Stimulated activated memory B cell treated with anti-CD40 and anti-IgM and Interleukin-4, amounts not matched to agents 10 μg/mL and 1 μg/mL and 100 μg/mL, for 72 hours (primary cell): ENCODE data around the gene HS1BP3.

Experiments
- ATAC-seq: fragments of 150-1000 bp; cut with Tn5 transposase; 2 replicates; pipeline ENCODE4 v1.10.0; 2021
- H3K27ac Mint-ChIP-seq: one replicate; pipeline ENCODE4 v1.8.0; 2022; ENCODE audit warnings: mild to moderate bottlenecking, mixed read lengths
- H3K27me3 Mint-ChIP-seq: one replicate; pipeline ENCODE4 v1.8.0; 2022; ENCODE audit warnings: mixed read lengths
- H3K36me3 Mint-ChIP-seq: one replicate; pipeline ENCODE4 v1.8.0; 2022; ENCODE audit warnings: mixed read lengths
- H3K4me1 Mint-ChIP-seq: one replicate; pipeline ENCODE4 v1.8.0; 2022; ENCODE audit warnings: mixed read lengths
- H3K4me3 Mint-ChIP-seq: one replicate; pipeline ENCODE4 v1.8.0; 2022; ENCODE audit warnings: mild to moderate bottlenecking, moderate library complexity, mixed read lengths
- H3K9me3 Mint-ChIP-seq: one replicate; pipeline ENCODE4 v1.8.0; 2022; ENCODE audit warnings: mixed read lengths

The HS1BP3 gene

GRCh38 chr2:20625491-20626391, 25.2 kb downstream of the HS1BP3 start:
- Mint-ChIP-seq H3K27ac (no peak overlapping the region), H3K4me3 (no peak overlapping the region), H3K9me3 (no peaks in the 10 kb centered on the region), H3K4me1 (no peaks in the 10 kb centered on the region), H3K27me3 (no peaks in the 10 kb centered on the region), H3K36me3 (peaks cover 71% of the 10 kb centered on the region)
- ATAC-seq: no peak

GRCh38 chr2:20624884-20625485, 25.9 kb downstream of the HS1BP3 start:
- H3K27ac Mint-ChIP-seq: no peak overlapping the region
- no peak for ATAC-seq
- H3K4me3 Mint-ChIP-seq: no peak overlapping the region
- no peaks in the 10 kb centered on the region for H3K4me1 Mint-ChIP-seq
- no peaks in the 10 kb centered on the region for H3K27me3 Mint-ChIP-seq
- H3K36me3 Mint-ChIP-seq: peaks cover 73% of the 10 kb centered on the region
- no peaks in the 10 kb centered on the region for H3K9me3 Mint-ChIP-seq

- no peaks in the 10 kb centered on the region for H3K4me1 Mint-ChIP-seq
- no peak overlapping the region for H3K4me3 Mint-ChIP-seq
- H3K27me3 Mint-ChIP-seq: no peaks in the 10 kb centered on the region
- H3K27ac Mint-ChIP-seq: no peak overlapping the region
- no peak for ATAC-seq
- H3K36me3 Mint-ChIP-seq: peaks cover 73% of the 10 kb centered on the region
- H3K9me3 Mint-ChIP-seq: no peaks in the 10 kb centered on the region
These were observed 26.6 kb downstream of the HS1BP3 start for GRCh38 chr2:20624156-20624883.

- Mint-ChIP-seq H3K27me3 (no peaks in the 10 kb centered on the region), H3K9me3 (no peaks in the 10 kb centered on the region)
These were observed 27.1 kb downstream of the HS1BP3 start for GRCh38 chr2:20623741-20624155.

GRCh38 chr2:20623241-20623640, 27.7 kb downstream of the HS1BP3 start:
- Mint-ChIP-seq H3K27me3 (no peaks in the 10 kb centered on the region), H3K9me3 (no peaks in the 10 kb centered on the region), H3K4me3 (no peak overlapping the region), H3K27ac (no peak overlapping the region), H3K36me3 (peaks cover 65% of the 10 kb centered on the region), H3K4me1 (no peaks in the 10 kb centered on the region)
- no peak for ATAC-seq

More at GRCh38 chr2:20623741-20624155, 27.1 kb downstream of the HS1BP3 start:
- no peak for ATAC-seq
- Mint-ChIP-seq H3K36me3 (peaks cover 70% of the 10 kb centered on the region), H3K27ac (no peak overlapping the region), H3K4me3 (no peak overlapping the region), H3K4me1 (no peaks in the 10 kb centered on the region)

GRCh38 chr2:20622731-20623130, 28.2 kb downstream of the HS1BP3 start:
- no peaks in the 10 kb centered on the region for H3K27me3 Mint-ChIP-seq
- H3K4me1 Mint-ChIP-seq: no peaks in the 10 kb centered on the region
- H3K36me3 Mint-ChIP-seq: peaks cover 69% of the 10 kb centered on the region
- no peak overlapping the region for H3K4me3 Mint-ChIP-seq
- ATAC-seq: no peak
- H3K27ac Mint-ChIP-seq: no peak overlapping the region
- no peaks in the 10 kb centered on the region for H3K9me3 Mint-ChIP-seq

- peaks cover 73% of the 10 kb centered on the region for H3K36me3 Mint-ChIP-seq
- ATAC-seq: no peak
- no peaks in the 10 kb centered on the region for H3K9me3 Mint-ChIP-seq
- no peaks in the 10 kb centered on the region for H3K4me1 Mint-ChIP-seq
- H3K4me3 Mint-ChIP-seq: no peak overlapping the region
- no peak overlapping the region for H3K27ac Mint-ChIP-seq
- H3K27me3 Mint-ChIP-seq: no peaks in the 10 kb centered on the region
These were observed 28.6 kb downstream of the HS1BP3 start for GRCh38 chr2:20622296-20622686.

- no peak overlapping the region for H3K27ac Mint-ChIP-seq
- ATAC-seq: no peak
- peaks cover 73% of the 10 kb centered on the region for H3K36me3 Mint-ChIP-seq
These were observed 29.3 kb downstream of the HS1BP3 start for GRCh38 chr2:20621366-20622295.

GRCh38 chr2:20620696-20621365, 30.1 kb downstream of the HS1BP3 start:
- Mint-ChIP-seq H3K9me3 (no peaks in the 10 kb centered on the region), H3K27ac (no peak overlapping the region)

More at GRCh38 chr2:20621366-20622295, 29.3 kb downstream of the HS1BP3 start:
- no peaks in the 10 kb centered on the region for H3K9me3 Mint-ChIP-seq
- H3K27me3 Mint-ChIP-seq: no peaks in the 10 kb centered on the region
- no peaks in the 10 kb centered on the region for H3K4me1 Mint-ChIP-seq
- no peak overlapping the region for H3K4me3 Mint-ChIP-seq

GRCh38 chr2:20620271-20620681, 30.6 kb downstream of the HS1BP3 start:
- Mint-ChIP-seq H3K4me3 (no peak overlapping the region), H3K27me3 (no peaks in the 10 kb centered on the region), H3K36me3 (peaks cover 64% of the 10 kb centered on the region), H3K4me1 (no peaks in the 10 kb centered on the region), H3K9me3 (no peaks in the 10 kb centered on the region), H3K27ac (no peak overlapping the region)
- ATAC-seq: no peak

More at GRCh38 chr2:20620696-20621365, 30.1 kb downstream of the HS1BP3 start:
- H3K4me1 Mint-ChIP-seq: no peaks in the 10 kb centered on the region
- no peak overlapping the region for H3K4me3 Mint-ChIP-seq
- no peaks in the 10 kb centered on the region for H3K27me3 Mint-ChIP-seq
- no peak for ATAC-seq
- peaks cover 66% of the 10 kb centered on the region for H3K36me3 Mint-ChIP-seq

- Mint-ChIP-seq H3K4me1 (no peaks in the 10 kb centered on the region), H3K27me3 (no peaks in the 10 kb centered on the region), H3K27ac (no peak overlapping the region), H3K4me3 (no peak overlapping the region), H3K9me3 (no peaks in the 10 kb centered on the region), H3K36me3 (peaks cover 64% of the 10 kb centered on the region)
- ATAC-seq: no peak
These were observed 31.3 kb downstream of the HS1BP3 start for GRCh38 chr2:20619624-20620024.

GRCh38 chr2:20618886-20619521, 31.9 kb downstream of the HS1BP3 start:
- no peaks in the 10 kb centered on the region for H3K9me3 Mint-ChIP-seq
- H3K36me3 Mint-ChIP-seq: peaks cover 58% of the 10 kb centered on the region
- no peak overlapping the region for H3K27ac Mint-ChIP-seq
- ATAC-seq: no peak
- no peaks in the 10 kb centered on the region for H3K27me3 Mint-ChIP-seq
- H3K4me3 Mint-ChIP-seq: no peak overlapping the region
- H3K4me1 Mint-ChIP-seq: no peaks in the 10 kb centered on the region

- H3K27ac Mint-ChIP-seq: no peak overlapping the region
- ATAC-seq: no peak
- H3K4me3 Mint-ChIP-seq: no peak overlapping the region
These were observed 32.4 kb downstream of the HS1BP3 start for GRCh38 chr2:20618468-20618885.

More at GRCh38 chr2:20618468-20618885, 32.4 kb downstream of the HS1BP3 start:
- no peaks in the 10 kb centered on the region for H3K9me3 Mint-ChIP-seq
- no peaks in the 10 kb centered on the region for H3K4me1 Mint-ChIP-seq
- H3K27me3 Mint-ChIP-seq: no peaks in the 10 kb centered on the region
- peaks cover 52% of the 10 kb centered on the region for H3K36me3 Mint-ChIP-seq
